COLO668 (cell line): ENCODE data around the gene CEP152.
"Not testable (repeated sequence)": the region's sequence is repeated elsewhere in the genome, so short reads cannot be mapped to it uniquely, and the experiment has no call there.

Experiments
- DNase-seq: peaks from one replicate; lab custom pipeline; 2025; ENCODE audit not compliant: unreplicated experiment; lab: John Stamatoyannopoulos, UW

The CEP152 gene

DNA sequence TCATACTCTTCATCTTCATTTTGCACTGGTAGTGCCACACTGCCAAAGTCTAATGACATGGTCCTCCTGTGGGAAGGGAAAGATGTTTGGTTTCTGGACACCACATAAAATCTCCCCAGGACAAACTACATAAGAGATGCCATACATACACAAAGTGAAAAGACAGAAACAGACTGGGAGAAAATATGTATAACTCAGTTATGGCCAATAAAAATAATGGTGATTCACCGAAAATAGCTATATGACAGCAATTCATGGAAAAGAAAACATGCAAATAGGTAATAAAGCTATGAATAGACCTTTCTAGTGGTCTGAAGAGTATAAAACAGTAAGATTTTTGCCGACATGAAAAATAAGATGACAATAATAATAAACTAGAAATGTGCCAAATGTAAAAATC lies 5.3 kb downstream of the CEP152 start:
- DNase-seq = no peak

DNA sequence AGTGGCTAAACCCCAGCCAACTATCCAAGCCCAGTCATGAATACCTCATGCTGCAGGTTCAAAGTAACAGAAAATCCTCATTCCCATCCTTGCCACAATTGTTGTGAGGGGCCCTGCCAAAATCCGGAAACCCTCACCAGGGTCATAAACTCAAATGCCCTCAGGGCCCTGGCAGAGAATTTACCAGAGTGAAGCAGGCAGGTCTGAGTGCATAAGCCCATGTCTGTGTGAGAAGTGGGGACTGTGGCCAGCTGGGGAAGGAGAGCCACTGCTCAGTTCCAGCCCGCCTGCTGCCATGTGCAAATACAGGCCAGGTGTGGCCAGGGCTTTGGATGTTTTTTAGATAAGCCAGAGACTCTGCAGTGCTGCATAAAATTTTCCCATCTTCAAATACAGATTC lies 7.0 kb downstream of the CEP152 start:
- DNase-seq = peak; percentile 34

DNA sequence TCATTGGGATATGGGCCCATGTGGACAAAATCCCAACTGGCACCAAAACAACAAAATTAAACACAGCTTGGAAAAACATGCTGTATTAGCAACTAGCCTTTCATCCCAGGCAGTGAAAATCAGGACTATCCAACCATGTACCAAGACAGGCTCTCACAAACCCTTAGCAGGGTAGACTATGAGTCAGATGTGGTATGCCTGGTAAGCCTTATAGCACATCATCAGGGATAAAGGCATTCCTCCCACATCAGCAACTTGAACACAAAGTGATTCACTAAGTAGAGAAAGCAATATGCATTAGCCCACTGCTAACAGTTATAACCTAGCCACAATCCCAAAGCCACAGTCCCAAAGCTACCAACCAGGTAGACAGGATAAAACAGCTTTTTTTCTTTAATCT lies 8.0 kb downstream of the CEP152 start:
- no peak for DNase-seq

DNA sequence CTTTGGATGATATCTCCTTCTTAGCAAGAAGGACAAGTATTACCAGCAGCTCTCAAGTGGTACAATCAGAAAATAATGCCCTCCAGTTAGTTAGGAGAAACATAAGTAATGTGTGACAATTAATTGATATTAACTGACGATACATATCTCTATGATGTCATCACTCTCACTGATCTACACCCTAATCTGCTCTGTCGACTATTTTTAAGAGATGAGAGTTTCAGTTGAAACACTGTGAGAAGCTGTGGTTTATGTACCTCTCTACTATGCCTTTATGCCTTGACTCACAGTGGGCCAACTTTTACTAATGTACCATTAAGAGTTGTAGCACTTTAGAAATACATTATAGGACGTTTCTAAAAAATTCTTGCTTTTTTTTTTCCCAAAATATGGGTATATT lies 8.6 kb downstream of the CEP152 start:
- no peak for DNase-seq

DNA sequence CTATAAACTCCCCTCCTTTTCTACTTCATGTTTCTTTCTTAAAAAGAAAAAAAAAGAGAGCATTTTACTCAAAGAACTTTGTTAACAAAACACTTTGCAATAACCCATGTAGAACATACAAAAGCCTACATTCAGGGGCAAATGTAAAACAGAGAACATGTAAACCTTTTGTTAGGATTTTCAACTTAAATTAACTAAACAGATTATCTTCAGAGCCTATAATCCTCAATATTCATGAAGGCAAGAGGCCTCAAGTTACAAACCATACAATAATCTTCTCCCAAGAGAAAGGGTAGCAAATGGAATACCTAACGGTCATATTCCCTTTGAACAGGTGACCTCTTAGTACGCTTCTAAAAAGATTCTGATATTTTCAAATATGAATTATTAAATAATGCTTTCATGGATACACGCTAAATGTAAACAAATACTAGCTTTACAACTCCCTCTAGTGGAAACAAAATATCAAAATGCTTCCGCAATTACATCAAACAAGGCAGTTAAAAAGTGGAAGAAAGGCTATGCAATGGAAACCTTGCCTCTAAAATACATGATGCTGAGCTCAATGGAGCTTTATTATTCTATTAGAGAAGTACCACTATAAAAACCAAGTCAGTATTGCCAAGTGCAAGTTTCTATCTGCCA lies 9.9 kb downstream of the CEP152 start:
- no peak for DNase-seq

DNA sequence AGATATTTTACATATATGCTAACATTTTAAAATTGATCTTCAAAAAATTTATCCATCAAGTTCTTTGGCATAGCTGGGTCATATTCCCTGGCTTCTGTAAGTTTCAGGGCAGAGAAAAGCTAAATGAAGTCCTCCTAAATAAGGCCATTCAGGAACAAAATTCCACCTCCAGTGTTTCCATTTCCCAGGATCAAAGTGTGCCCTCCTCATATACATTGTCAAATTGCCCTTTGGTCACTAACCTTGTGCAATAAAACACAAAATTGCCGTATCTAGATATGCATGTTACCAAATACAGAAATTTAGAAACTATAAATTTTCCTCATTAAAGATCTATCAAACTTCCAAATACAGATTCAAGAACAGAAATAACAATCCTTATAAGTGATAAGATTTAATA lies 10.6 kb downstream of the CEP152 start:
- no peak for DNase-seq

DNA sequence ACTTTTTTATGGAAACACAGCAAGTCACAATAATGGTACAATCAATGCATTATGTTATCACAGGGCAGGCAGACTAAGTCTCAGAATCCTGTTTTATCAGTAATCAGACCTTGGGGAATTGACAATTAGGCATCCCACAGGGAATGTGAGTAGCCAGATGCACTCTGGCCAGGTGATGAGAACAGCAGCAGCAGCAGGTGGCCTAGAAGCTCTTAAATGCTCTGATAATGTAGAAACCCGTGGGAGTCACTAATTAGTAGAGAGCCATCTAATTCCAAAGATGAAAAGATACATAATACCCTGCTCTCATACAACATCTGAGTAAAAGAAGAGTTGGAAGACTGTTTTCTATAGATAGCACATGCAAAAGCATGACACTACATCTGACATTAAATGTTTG lies 12.6 kb downstream of the CEP152 start:
- peak; percentile 33 for DNase-seq

DNA sequence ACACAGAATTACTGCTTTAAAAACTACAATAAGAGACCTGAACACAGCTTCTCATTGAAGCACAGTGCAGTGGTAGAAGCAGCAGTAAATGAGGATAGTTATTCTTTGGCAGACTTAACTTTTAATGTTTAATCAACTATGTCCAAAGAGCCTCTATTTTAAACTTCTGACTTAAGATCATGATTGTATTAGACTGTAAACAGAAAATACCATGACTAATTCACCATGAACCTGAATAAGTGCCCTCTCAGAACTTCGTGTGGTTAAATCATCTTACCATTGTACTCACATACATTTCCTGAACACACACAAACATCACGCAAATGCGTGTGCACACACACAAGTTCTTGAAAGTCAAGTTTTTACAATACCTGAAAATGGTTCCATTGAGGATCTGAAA lies 13.9 kb downstream of the CEP152 start:
- DNase-seq = no peak

DNA sequence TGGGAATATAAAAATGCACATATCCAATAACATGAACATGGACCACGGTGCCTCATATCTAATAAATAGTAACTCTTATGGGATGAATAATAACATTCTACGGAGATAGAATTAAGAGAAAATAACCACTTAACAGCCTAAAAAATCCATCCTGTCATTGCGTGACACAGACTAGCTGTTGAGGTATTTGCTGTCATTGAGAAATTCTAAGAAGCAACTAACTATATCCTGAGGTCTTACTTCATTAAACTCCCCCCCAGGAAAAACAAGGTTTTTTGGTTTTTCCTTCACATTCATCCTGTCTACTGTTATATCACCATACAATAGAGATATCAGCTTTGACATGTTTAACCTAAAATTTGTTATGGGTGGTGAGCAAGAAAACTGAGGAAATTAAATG lies 14.3 kb downstream of the CEP152 start:
- DNase-seq = no peak

DNA sequence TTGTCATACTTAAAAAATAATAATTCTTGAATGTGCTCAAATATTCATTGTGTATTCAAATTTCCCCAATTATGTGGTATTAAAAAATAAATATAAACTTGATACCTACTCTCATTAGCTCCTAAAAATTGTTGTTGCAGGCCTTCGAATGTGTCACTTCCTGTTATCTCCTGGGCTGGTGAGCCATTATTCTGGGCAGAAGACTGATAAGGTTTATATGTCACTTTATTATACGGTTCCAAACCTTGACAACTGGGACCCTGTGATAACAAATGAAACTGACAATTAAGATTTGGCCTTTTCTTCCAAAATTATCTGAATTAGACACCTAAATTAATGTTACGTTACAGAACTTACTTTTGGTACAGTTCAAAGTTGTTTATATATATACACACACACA lies 15.0 kb downstream of the CEP152 start:
- no peak for DNase-seq

DNA sequence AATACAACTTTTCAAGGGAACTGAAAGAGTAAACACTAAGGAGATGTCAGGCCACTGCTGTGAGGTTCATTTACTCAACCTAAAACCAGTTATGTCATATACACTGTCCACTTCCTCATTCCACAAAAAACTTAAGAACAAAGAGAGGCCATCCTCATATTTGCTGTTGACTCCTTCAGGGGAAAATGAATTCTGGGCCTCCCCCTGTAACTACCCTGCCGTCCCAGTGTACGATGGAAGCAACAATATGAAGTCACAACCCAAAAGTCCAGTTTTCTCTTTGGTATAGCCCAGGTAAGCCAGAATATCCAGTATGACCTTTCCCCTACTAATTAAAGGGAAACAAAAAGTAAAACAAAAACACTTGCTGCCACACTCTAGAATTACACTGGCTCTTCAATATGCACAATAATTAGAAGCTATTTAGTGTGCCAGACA lies 16.2 kb downstream of the CEP152 start:
- no peak for DNase-seq

DNA sequence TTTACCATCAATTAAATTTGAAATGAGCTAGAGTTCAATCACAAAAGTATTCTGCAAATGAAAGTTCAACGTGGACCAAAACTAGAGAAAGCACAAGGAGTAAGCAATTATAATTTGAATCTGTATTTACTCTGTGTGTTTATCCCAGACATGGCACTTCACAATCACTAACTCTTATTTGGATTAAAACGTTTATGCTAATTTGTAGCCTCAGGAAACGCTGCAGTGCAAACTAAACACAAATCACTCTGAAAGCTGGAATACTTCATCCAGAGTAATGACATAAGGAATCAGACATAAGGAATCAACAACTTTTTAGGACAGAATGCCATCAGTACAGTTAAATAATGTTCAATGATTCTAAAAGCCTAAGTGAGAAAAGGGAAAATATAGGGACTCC lies 18.5 kb downstream of the CEP152 start:
- DNase-seq = no peak

DNA sequence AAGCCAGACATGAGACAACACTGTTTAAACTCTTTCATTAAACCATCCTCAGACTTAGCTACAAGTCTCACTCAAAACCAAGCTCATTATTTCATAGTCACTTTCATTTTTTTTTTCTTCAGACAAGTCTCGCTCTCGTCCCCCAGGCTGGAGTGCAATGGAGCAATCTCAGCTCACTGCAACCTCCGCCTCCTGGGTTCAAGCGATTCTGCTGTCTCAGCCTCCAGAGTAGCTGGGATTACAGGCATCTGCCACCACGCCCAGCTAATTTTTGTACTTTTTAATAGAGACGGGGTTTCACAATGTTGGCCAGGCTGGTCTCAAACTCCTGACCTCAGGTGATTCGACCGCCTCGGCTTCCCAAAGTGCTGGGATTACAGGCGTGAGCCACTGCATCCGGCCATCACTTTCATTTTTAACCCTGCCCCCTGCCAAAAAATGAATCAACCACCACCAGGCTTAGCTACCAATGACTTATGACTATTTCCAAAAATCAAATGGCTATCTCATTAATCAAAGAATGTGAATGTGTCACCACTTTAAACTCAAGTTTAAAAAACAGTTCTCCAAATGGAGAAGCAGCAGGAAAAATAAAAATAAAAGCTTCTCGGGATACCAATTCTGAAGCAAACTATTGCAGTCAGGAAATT lies 20.3 kb downstream of the CEP152 start:
- not testable (repeated sequence) for DNase-seq

DNA sequence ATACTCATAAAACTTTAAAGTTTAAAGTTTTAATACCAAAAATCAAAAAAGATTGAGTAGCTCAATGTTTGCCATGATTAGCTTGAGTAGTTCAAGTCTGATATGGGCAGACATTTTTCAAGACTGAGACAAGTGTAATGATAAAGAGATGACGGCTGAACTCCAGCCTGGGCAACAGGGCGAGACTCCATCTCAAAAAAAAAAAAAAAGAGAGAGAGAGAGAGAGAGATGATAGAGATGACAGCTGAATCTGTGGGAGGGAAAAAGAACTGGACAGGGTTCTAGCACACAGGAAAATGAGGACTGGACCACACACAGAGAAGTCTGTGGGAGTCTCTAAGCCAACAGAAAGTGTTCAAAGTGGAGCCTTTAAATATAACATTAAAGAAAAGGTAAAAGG lies 25.2 kb downstream of the CEP152 start:
- DNase-seq = no peak

DNA sequence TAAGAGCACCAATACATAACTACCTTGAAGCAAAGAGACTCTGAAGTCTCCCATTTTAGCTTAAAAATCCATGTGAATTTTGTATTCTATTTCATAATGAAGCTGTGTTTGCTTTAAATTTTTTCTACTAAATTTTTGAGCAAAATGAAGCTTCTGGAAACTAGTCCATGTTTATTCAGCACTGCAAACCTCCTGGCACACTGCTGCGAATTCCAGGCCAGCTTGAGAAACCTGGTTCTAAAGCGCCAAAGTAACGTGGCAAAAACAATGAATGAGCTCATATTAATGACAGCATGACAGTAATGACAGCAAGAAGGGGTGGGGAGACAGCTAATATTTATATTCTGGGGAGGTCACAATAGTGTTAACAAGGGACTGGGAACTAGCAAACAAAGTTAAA lies 25.7 kb downstream of the CEP152 start:
- DNase-seq = no peak

DNA sequence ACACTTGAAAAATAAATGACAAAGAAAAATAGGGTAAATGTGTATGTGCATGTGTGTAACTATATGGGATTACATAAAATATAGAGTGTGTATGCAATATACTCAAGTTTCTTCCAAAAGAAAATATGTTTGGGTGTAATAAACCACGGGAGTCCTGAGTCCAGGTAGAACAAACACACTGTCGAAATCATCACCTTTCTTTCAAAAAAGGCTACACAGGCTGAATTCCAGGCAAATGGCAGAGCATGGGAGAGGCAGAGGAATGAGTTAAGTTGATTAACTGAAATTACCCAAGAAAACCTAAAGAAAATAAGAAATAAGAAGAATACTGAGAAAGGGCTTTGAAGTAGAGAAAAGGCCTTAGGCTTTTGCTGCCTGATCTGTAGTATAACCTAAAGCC lies 26.1 kb downstream of the CEP152 start:
- no peak for DNase-seq

DNA sequence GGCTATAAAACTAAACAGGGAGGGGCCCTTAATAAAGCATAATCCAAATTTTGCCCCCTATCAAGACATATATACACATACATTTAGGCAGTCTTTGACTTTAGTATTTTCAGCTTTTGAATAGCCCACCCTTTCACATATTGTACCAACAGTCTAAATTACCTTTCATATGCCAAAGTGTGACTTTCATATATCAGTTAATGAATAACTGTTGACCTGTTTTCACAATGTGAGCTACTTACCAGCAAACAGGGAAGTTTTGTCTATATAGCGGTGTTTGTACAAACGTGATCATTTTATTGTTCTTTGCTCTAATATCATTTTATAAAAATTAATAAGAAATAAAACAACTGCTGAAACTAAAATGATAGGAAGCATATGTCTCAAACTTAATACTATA lies 28.0 kb downstream of the CEP152 start:
- no peak for DNase-seq

DNA sequence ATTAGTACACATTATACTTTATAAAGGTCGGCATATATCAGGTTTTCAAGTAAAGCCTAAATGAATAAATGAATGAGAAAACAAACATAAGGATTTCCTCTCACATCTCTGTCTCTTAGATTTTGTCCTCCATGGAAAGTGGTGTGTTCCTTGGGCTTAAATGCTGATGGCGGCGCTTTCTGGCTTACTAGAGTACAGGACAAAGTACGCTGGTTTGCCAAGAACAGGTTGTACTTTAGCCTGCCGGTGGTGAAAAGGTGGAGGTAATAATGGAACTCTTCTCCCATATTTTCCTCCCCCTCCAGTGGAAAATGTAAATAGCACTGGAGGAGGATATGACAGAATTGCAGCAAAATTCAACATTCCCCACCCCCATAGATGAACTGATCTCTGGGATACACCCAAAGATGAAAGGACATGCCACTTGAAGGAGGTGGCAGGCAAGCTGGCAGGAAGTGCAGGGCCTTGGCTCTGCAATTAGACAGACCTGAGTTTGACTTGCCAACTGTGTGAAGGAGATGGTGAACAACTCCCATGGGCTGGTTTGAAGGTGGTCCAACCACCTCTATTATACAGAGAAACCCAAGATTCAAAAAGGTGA lies 29.3 kb downstream of the CEP152 start:
- no peak for DNase-seq

DNA sequence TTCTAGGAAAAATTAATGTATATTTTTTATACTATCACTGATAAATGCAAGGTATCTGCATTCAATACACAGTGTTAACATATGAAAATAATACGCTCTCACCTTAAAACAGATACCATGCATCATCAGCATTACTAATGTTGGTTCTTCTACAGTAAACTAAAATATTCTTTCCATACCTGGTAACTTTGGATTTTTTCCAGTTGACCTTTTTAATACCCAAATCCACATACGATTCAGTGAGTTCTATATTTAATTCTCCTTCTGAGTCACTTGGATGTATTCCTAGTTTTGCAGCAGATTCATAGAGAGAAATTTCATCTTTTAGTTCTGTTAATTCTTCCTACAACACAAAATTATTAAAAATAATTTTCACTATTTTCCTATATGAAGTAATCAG lies 29.9 kb downstream of the CEP152 start:
- DNase-seq = no peak

DNA sequence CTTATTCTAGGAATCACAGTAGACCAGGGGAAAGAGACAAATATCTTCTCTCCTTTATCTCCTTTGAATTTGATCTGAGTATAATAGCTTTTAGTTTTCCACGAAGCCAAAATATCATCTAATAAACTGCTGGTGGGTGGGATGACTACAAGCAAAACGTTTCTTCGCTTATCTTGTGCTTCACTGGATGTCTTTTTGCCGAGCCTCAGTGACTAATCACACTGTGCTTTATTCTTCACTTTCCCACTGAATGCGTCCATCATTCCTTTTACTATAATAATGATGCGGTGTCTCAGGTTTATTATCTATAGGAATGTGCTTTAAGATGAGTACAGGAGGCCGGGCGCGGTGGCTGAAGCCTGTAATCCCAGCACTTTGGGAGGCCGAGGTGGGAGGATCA lies 32.5 kb downstream of the CEP152 start:
- DNase-seq = no peak

DNA sequence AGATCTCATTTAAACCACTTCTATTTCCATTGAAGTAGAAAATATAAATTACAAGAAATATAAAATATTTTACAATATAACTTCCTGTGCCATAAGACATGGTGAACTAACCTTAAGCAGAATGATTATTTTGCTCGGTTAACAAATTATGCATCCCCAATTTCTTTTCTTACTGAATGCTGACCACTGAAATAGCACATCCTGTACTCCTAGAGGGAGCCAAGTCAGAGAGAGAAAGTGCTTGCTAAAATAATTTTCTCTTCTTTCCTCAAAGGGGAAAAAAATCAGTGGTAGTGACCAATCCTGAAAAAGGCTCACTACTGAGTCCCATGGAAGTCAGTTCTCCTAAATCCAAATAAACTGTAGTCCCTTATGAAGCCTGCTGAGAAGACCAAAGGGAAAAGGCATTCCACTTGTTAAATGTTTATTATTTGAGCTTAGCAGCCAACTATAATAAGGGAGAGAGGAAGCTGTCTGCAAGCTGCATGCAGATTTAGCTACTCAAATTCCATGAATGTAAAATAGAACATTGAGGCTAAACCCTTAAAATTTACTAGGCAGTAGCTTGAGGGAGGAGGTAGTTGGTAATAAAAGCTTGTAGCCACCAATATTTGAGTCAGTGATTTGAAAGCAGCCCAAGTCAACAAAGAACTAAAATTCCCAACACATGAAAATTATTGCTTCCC lies 33.1 kb downstream of the CEP152 start:
- no peak for DNase-seq

DNA sequence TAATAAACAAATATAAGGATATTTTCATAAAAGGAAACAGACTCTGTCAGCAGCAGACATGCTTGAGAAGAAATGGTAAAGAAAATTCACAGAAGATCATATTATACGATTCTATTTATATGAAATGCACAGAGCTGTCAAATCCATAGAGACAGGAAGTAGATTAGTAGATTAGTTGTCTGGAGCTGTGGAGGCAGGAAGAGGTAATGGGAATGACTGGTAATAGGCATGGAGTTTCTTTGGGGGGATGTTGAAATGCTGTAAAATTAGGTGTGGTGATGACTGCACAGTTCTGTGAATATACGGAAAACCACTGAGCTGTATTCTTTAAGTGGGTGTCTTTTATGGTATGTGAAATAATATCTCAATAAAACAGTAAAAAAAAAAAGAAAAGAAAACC lies 35.3 kb downstream of the CEP152 start:
- DNase-seq = no peak
